ENCODE measurements around the gene PTPRU.

DNA sequence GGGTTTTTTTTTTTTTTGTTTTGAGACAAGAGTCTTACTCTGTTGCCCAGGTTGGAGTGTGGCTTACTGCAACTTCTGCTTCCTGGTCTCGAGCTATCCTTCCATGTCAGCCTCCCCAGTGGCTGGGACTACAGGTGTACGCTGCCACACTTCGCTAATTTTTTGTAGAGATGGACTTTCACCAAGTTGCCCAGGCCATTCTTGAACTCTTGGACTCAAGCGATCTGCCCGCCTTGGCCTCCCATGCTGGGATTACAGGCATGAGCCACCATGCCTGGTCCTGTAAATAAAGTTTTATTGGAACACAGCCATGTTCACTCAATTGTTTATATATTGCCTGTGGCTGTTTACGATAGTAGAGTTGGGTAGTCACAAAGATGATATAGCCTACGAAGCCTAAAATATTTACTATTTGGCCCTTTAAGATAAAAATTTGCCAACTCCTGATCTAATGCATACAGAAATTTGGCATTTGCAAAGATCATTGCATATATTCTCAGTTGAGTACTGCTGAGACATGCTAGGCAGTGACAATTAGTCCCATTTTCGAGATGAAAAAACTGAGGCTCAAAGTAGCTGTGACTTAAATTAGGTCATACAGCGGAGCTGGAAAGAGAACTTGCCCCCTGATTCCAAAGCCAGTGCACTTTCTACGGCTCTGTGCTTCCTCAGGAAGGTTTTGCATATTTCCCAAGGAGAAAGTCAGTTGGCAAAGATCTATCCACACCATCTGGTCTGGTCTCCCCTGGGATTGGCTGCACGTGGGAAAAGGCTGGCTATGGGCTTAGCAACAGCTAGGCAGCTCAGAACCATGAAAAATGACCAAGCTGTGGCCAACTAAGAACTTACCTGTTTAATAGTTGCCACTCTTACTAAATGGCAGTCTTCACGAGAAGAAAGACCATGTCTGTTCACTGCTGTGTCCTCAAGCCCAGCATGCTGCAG is 25.0 kb upstream of the PTPRU start:
- TF ChIP-seq, protein P1, sequence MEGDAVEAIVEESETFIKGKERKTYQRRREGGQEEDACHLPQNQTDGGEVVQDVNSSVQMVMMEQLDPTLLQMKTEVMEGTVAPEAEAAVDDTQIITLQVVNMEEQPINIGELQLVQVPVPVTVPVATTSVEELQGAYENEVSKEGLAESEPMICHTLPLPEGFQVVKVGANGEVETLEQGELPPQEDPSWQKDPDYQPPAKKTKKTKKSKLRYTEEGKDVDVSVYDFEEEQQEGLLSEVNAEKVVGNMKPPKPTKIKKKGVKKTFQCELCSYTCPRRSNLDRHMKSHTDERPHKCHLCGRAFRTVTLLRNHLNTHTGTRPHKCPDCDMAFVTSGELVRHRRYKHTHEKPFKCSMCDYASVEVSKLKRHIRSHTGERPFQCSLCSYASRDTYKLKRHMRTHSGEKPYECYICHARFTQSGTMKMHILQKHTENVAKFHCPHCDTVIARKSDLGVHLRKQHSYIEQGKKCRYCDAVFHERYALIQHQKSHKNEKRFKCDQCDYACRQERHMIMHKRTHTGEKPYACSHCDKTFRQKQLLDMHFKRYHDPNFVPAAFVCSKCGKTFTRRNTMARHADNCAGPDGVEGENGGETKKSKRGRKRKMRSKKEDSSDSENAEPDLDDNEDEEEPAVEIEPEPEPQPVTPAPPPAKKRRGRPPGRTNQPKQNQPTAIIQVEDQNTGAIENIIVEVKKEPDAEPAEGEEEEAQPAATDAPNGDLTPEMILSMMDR (IDR thresholded peaks at IDR 0.05) = no peak
- no peak for TF ChIP-seq POLR2A (IDR thresholded peaks at IDR 0.05)

All from esophagus squamous epithelium (tissue), 4 donors.